HG03135 (cell line): ENCODE measurements around the gene RAB5B.
"Not testable (repeated sequence)": the region's sequence is repeated elsewhere in the genome, so short reads cannot be mapped to it uniquely, and the experiment has no call there.

Experiments
- ATAC-seq: cut with Tn5 transposase; IDR thresholded peaks from one replicate; pipeline ENCODE4 v1.9.1; 2021; ENCODE audit warnings: mild to moderate bottlenecking, moderate library complexity; ENCODE audit not compliant: unreplicated experiment

RAB5B gene

DNA sequence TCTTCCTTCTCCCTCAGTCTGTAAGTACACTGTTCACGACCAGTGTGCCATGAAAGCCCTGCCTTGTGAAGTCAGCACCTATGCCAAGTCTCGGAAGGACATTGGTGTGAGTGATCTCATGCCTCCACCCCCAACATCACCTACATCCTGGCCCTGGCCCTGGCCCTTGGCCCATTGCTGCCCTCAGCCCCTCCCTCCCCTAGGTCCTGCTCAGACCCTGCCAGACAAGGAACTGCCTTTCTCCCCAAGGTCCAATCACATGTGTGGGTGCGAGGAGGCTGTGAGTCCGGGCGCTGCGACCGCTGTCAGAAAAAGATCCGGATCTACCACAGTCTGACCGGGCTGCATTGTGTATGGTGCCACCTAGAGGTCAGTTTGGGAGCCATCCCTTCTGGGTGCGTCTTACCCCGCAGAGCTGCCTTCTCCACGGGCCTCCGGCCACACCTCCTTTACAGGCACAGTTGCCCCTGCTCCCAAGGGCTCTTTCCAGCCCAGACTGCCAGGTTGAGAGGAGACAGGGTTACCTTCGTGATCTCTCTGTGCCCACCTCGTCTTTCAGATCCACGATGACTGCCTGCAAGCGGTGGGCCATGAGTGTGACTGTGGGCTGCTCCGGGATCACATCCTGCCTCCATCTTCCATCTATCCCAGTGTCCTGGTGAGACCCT lies 33.7 kb upstream of the RAB5B start:
- ATAC-seq, result peak; percentile 87

DNA sequence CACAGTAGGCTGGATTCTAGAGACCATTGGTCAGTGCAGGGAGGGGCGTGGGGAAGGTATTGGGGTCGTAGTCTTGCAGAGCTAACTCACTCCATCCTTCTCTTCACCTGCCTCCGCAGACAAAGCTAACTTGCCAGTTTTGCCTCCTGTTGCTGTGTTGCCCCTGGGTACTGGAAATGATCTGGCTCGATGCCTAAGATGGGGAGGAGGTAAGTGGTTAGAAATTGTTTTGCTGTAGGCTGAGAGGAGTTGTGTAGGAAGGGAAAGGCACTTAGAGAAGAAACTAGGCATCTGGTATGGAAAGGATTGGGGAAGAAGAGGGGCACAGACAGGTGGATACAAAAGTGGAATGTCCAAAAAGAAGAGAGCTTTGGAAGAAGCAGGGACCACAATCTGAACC lies 31.8 kb upstream of the RAB5B start:
- ATAC-seq, result no peak

DNA sequence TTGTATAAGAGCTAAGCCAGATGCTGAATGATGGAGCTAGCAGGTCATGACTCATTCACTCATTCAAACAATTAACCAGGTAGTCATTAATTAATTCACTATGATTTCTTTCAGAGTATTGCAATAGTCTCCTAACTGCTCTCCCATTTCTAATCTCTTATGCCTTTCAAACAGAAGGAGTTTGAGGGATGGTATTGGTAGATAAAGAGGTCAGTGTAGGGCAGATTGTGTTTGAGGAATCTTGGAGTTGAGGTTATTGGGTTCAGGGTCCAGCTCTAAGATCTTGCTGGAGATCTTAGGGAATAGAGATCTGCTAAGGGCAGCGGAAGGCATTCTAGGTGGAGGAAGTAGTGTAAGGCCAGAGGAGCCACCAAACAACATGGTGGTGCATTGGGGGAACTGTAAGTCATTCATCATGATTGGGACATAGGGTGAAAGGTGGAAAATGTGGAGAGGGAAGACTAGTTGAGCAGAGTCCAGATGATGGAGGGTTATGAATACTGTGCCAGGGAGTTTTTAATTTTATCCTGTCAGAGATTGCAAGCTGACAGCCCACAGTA lies 31.2 kb upstream of the RAB5B start:
- no peak for ATAC-seq

DNA sequence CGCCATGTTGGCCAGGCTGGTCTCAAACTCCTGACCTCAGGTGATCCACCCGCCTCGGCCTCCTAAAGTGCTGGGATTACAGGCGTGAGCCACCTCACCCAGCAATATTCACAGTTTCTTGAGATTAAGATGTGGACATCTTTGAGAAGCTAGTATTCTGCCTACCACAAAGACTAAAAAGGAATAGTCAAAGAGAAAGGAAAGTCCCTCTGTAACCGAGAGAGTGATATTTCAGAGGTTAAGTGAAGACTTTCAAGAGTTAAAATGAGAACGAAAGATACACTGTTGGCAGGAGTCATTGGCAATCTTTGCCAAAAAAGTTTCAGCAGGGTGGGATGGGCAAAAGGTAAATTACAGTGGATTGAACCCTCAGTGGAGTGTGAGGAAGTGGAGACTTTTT lies 27.3 kb upstream of the RAB5B start:
- ATAC-seq, result no peak

DNA sequence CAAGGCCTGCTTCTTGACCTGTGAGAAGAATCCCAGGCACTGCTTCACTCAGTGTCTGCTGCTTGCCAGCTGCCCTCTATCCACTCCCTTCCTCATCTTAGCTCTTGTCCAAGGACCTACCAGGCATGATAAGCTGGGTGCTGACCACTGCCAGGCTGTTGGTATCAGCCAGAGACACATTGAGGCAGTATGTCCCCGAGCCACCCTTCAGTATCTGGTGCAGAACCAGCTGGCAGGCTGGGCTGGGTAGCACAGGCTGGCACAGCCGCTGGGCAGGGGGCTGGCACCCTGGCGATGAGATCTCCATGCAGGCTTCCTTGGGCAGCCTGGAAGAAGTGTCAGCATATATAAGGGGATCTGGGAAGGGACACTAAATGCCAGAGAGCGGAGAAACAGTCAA lies 18.5 kb upstream of the RAB5B start:
- no peak for ATAC-seq

DNA sequence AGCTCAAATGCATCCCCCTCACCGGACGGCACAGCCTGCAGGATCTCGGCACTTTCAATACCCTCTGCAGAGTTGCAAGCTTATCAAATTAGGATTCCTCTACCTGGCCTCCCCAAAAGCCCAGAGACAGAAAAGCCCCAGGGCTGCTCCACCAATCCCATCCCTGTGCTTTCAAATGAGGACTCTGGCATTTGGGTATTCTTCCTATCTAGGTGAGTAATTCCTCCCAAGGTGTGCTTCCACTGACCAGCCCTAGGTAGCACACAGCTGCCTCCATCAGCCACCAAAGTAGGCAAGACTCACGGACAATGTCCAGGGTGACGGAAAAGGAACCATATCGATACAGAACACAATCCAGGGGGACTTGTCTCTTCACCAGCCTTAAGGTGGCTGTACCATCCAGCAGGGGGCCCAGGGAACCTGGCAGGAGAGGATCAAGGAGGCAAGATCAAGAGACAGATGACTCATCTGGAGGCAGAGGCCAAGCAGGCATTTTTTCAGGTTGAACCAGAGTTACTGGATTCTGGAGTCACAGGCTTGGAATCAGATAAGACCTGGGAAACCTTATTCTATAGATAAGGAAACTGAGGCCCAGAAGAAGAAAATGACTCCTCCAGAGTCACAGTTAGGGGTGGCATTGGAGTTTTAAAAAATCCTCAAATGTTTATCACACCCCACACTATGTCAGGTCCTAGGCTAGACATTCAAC lies 17.9 kb upstream of the RAB5B start:
- ATAC-seq, result no peak

DNA sequence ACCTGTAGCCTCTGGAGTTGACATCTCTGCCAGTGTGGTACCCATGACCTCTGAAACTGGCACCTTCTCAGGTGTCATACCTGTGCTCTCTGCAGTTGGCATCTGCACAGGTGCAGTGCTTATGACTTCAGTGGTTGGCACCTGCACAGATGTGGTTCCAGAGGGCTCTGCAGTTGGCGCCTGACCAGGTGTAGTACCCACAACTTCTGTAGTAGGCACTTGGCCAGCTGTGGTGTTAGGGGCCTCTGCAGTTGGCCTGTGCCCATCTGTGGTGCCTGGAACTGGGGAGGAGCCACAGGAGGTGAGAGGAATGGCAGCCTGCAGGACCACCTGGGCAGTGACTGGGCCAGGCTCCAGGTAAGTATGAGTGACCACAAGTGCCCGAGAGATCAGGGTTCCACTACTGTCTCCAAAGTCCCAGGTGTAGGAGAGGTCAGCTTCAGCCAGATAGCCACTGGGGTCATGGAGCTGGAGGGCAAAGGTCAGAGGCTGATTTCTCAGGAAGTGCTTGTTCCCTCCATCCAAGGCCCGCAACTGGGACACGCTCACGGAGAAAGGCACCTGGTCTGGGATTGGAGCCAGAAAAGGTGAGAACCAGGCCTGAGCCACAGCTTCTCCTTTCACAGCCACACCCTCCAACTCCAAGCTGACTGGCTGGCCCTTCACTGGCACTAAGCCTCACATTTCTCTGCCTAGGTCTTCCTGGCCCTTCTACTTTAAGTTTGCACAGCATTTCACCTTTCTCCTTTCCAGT lies 16.6 kb upstream of the RAB5B start:
- ATAC-seq, result no peak

DNA sequence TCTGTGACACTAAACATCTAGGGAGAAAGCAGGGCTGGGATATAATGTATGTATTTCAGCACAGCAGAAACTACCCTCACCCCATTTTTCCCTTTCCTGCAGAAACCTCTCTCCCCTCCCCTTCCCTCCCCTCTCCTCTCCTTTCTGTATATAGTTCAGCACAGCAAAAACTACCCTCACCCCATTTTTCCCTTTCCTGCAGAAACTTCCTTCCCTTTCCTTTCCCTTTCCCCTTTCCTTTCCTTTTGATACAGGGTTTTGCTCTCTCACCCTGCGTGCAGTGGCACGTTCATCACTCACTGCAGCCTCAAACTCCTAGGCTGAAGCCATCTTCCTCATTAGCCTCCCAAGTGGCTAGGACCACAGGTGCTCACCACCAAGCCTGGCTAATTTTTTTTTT lies 10.1 kb upstream of the RAB5B start:
- ATAC-seq, result no peak

DNA sequence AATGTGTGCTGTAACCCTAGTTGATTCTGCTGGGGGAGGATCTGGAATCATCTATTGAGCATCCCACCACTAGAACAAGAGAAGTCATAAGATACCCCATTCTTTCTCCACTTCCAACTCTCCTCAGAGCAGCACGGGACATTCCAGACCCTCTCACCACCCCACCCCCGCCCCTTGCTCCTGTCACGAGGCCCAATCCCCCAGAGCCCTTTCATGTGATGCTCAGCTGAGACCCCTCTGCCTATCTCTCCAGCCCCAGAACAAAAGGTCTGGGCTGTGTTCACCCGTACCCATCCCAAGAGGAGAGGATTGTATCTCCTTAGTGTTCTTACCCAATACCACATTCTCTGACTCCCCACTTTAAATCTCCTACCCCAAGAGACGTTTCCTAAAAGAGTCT lies 8.6 kb upstream of the RAB5B start:
- no peak for ATAC-seq

DNA sequence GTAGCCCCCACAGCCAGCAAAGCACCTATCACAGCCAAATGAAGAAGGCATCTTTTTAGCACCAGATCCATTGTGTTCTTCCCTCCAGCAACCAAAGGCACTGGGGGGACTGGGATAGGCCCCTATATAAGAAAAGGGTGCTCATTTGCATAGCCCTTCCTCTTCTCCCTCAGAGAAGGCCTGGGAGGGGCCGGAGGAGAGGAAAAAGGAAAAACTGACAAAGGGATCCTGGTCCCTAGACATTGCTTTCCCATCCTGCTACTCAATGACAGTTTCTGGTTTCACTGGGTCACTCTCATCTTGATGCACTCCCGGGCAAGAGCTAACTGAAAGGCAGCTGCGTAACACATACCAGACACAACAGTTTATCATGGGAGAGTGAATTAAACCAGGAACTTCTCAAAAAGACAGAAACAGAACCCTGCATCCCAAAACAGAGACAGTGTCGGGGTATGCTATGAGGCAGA lies 7.9 kb upstream of the RAB5B start, which contains the start of gene PMEL:
TSS of gene PMEL (minus strand) at position 102 of the 467 bp plus-strand sequence. CDS start at position 71, 31 bp downstream.
- ATAC-seq, result no peak

DNA sequence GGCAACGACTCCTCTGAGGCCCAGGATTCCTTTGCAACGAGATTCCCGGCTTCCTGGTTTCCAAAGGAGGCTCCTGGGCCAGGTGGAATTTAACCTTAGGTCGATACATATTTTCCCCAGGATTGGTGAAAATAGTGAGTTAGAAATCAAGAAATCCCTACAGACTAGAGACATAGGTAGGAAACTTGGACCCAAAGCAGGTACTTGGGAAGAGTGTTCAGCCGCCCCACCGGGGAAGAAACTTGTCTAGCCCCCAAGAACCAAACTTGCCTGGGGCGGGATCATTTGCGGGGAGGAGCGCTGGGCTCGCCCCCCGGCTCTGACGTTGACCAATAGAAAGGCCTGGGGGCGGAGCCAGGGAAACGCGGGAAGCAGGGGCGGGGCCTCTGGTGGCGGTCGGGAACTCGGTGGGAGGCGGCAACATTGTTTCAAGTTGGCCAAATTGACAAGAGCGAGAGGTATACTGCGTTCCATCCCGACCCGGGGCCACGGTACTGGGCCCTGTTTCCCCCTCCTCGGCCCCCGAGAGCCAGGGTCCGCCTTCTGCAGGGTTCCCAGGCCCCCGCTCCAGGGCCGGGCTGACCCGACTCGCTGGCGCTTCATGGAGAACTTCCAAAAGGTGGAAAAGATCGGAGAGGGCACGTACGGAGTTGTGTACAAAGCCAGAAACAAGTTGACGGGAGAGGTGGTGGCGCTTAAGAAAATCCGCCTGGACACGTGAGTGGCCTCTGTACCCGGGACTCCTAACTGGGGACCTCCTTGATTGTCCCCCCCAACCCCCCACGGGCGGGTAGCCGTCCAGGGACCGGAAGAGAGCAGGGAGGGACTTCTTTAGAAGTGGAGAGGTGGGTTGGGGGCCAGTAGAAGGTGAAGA lies 7.2 kb upstream of the RAB5B start, which contains the start of gene CDK2:
TSS of gene CDK2 (plus strand) at position 423 of the 874 bp plus-strand sequence. CDS start at position 602, 179 bp downstream.
- ATAC-seq, result peak; percentile 88

DNA sequence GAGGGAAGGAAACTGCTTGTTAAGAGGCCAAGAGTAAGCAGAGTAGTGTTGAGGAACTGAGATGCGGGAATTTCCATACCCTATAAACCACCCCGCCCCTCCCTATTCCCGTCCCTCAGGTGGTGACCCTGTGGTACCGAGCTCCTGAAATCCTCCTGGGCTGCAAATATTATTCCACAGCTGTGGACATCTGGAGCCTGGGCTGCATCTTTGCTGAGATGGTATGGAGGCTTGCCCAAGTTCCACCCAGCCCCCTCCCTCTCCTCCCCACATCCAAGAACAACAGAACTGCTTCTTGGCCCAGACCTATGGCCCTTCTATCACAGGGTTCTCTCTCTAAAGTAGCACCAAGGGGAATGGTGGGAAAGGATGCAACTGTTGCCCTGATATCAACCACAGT lies 4.5 kb upstream of the RAB5B start:
- no peak for ATAC-seq

DNA sequence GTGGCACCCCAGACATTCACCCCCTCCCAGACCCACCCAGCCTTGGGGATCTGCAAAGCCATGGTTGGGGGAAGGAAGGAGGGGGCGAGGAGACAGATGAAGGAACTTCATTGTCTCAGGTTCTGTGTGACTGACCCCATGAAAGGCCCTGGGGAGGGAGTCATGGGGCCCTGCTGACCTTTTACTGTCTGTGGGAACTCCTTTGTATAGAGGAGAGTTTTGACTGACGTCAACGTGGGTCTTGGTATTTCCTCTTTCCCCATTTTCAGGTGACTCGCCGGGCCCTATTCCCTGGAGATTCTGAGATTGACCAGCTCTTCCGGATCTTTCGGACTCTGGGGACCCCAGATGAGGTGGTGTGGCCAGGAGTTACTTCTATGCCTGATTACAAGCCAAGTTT lies 3.1 kb upstream of the RAB5B start:
- no peak for ATAC-seq

DNA sequence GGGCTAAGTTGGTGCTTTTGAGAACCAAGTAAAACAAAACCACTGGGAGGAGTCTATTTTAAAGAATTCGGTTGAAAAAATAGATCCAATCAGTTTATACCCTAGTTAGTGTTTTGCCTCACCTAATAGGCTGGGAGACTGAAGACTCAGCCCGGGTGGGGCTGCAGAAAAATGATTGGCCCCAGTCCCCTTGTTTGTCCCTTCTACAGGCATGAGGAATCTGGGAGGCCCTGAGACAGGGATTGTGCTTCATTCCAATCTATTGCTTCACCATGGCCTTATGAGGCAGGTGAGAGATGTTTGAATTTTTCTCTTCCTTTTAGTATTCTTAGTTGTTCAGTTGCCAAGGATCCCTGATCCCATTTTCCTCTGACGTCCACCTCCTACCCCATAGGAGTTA lies 1.8 kb upstream of the RAB5B start:
- ATAC-seq, result no peak

DNA sequence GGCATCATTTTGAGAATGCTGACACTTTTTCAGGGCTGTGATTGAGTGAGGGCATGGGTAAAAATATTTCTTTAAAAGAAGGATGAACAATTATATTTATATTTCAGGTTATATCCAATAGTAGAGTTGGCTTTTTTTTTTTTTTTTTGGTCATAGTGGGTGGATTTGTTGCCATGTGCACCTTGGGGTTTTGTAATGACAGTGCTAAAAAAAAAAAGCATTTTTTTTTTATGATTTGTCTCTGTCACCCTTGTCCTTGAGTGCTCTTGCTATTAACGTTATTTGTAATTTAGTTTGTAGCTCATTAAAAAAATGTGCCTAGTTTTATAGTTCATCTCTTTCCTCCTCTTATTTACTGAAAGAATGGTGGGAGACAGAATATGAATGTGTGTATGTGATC lies 1.4 kb upstream of the RAB5B start:
- no peak for ATAC-seq

DNA sequence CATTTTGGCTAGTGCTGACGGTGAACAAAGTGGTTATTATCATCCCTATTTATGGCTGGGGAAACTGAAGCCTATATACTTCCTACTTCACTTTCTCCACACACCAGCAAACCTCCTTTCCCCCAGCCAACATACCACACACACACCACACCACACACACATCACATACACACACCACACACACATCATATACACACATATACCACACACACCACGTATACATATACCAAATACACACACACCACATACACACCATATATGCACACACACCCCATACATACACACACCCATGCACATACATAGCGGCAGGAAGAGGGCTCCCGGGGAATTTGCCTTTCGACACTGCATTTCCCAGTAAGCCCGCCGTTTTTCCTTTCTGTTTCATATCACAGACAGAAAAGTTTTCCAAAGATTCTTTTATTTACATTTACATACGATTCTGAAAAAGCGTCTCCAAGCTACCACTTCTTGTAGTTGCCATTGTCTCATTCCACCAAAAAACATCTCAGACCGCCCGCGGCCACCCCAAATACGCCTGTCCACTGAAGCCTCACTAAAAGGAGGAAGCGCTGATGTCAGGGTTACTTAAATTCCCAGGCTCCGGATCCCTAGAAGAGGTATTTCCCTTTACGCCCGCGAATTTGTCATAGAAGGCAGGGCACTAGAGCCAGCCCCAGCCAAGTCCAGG lies 823 bp upstream of the RAB5B start:
- ATAC-seq, result no peak

DNA sequence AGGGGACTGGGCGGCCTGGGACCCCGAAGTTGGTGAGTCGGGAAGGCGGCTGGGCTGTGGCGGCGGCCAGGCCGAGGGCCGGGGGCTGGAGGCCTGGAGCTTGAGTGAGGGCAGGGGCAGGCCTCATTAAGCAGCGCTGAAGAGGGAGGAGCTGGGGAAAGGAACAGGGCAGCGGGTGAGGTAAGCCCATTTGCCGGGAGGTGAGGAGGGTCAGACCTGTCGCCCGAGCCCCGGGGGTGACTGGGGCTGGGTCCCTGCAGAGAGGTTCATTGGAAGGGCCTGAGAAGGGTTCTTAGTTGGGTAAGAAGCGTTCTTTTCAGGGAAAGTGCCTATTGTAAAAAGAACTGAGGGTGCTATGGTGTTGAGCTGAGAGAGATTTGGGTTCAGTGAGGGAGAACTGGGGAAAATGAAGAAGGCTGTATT lies 441 bp downstream of the RAB5B start:
- peak; percentile 12 for ATAC-seq

DNA sequence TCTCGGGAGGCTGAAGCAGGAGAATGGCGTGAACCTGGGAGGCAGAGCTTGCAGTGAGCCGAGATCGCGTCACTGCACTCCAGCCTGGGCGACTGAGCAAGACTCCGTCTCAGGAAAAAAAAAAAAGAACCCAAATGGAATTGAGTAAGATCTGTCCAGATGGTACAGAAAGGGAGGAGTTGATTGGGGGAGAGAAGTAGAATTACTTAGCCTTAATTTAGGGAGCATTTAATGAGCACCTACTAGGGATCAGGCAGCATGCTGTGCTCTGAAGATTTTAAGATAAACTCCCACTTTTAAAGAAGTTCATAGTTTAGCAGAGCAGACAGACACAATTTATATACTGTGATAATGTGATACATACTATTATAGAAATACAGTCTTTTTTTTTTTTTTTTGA lies 4.5 kb downstream of the RAB5B start:
- no peak for ATAC-seq

DNA sequence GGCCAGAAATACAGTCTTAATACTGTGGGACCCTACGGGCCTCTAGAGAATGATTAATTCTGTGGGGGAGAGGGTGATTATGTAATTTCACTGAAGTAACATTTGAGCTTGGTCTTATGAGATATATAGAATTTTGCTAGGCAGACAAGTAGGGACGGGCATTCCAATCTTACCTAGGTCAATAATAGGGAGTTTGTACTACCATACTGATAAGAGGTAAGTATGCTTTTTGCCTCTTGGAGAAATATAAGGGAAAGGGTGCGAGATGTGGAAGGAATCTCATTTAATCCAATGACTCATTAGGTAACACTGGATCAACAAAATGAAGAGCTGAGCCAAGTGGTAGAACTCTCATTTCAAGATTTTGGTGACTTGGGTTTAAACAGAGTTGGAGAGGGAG lies 5.2 kb downstream of the RAB5B start:
- ATAC-seq, result no peak

DNA sequence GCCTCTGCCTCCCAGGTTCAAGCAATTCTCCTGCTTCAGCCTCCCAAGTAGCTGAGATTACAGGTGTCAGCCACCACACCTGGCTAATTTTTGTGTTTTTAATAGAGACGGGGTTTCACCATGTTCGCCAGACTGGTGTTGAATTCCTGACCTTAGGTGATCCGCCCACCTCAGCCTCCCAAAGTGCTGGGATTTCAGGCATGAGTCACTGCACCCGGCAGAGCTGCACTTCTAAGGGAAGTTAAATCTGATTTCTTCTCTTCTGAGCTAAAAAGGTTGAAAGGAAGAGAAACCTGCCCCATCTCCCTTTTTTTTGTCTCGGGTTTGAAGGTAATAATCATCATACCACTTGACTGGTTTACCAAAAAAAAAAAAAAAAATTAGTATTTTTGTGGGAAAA lies 8.0 kb downstream of the RAB5B start:
- not testable (repeated sequence) for ATAC-seq
